Thymus (tissue), 11 donors: ENCODE results near the gene RGCC. TPM values are rescaled to one million over a fixed set of nuclear protein-coding genes. Genes with fewer than 3 reads are reported as not detected.
"Not testable (repeated sequence)": the region's sequence is repeated elsewhere in the genome, so short reads cannot be mapped to it uniquely, and the experiment has no call there.

Experiments used
- DNase-seq, 9 donors: peaks; one replicate each; pipeline ENCODE4 v3.0.0-alpha.2; 2013; ENCODE audit warnings: low spot score in 9 of 9, low read depth in 6 of 9, missing footprints in 1 of 9
- H3K27ac ChIP-seq, 2 donors: one replicate each; pipeline ENCODE4 v1.5.1; 2013; ENCODE audit warnings: control low read depth in 1 of 2, low read depth in 1 of 2, low read length in 1 of 2, mild to moderate bottlenecking in 1 of 2, moderate library complexity in 1 of 2
- H3K27me3 ChIP-seq, 2 donors: one replicate each; pipeline ENCODE4 v1.5.1; 2013; ENCODE audit warnings: low read length in 1 of 2; ENCODE audit not compliant: control insufficient read depth in 2 of 2, insufficient read depth in 1 of 2
- H3K36me3 ChIP-seq, 2 donors: one replicate each; pipeline ENCODE4 v1.5.1; 2013; ENCODE audit warnings: low read length in 1 of 2, mild to moderate bottlenecking in 1 of 2, moderate library complexity in 1 of 2; ENCODE audit not compliant: control insufficient read depth in 2 of 2, insufficient read depth in 2 of 2
- H3K4me1 ChIP-seq, 2 donors: one replicate each; pipeline ENCODE4 v1.5.1; 2013; ENCODE audit warnings: low read length in 2 of 2; ENCODE audit not compliant: control insufficient read depth in 2 of 2, insufficient read depth in 2 of 2
- H3K4me3 ChIP-seq, 2 donors: one replicate each; pipeline ENCODE4 v1.5.1; 2013; ENCODE audit warnings: low read length in 2 of 2, control low read depth in 1 of 2, mild to moderate bottlenecking in 1 of 2
- H3K9me3 ChIP-seq, 2 donors: one replicate each; pipeline ENCODE4 v1.5.1; 2013; ENCODE audit warnings: low read length in 1 of 2, mild to moderate bottlenecking in 1 of 2; ENCODE audit not compliant: control insufficient read depth in 2 of 2, insufficient read depth in 1 of 2
- WGBS: extraction: QIAGEN DNeasy Blood & Tissue Kit; methylation state at CpG from one replicate; pipeline ENCODE4 v1.1.7; 2013; 5-methylcytosine and 5-hydroxymethylcytosine counted together
- polyA plus RNA-seq: library from polyadenylated mRNA; stranded (reverse); fragments of 200-250 nt; gene quantifications from one replicate; pipeline ENCODE4 v1.2.3, GENCODE V29; 2013
- total RNA-seq: library from RNA; stranded (reverse); fragments of 120-200 nt; gene quantifications from one replicate; pipeline ENCODE4 v1.2.4, GENCODE V29; 2013
- donor health status: healthy.

The RGCC gene
- total and polyA plus RNA-seq, 2 donors = 50.1 to 120 TPM

DNA sequence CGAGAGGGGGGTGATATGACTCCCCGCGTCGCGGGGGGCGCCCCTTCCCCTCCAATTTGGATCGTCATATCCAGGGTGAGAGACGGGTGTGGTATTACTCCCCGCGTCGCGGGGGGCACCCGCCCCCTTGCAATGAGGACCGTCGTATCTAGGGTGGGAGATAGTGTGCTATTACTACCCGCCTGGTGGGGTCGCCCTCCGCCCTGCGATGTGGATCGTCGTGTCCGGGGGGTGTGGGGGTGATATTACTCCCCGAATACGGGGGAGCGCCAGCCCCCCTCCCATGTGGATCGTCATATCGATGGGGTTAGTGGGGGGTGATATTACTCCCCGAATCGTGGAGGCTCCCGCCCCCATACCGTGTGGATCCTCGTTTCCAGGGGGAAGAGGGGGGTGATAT lies 29.2 kb upstream of the RGCC start:
- no peaks in the 10 kb centered on the region for H3K4me1 ChIP-seq
- H3K9me3 ChIP-seq = peaks cover 0 to 14% of the 10 kb centered on the region in 2 donors
- H3K36me3 ChIP-seq = no peaks in the 10 kb centered on the region
- no peak overlapping the region for H3K4me3 ChIP-seq
- H3K27ac ChIP-seq = no peak overlapping the region
- whole genome bisulfite sequencing = 21% methylated on average over 32 of the region's 32 CpGs
- DNase-seq = peak in 3 of 9 donors; percentile 30 to 69 (median 38)
- H3K27me3 ChIP-seq = peaks cover 0 to 4% of the 10 kb centered on the region in 2 donors

GRCh38 chr13:41434030-41434429 lies 23.3 kb upstream of the RGCC start:
- H3K27me3 ChIP-seq, H3K4me1 ChIP-seq, H3K4me3 ChIP-seq, H3K9me3 ChIP-seq, H3K27ac ChIP-seq, DNase-seq, H3K36me3 ChIP-seq: not testable (repeated sequence)
- WGBS = 96% methylated on average over 6 of the region's 6 CpGs

GRCh38 chr13:41434831-41435520 lies 22.4 kb upstream of the RGCC start:
- 95% methylated on average over 6 of the region's 6 CpGs for WGBS
- H3K27ac ChIP-seq = no peak overlapping the region
- no peak for DNase-seq
- H3K4me3 ChIP-seq = no peak overlapping the region
- no peaks in the 10 kb centered on the region for H3K27me3 ChIP-seq
- no peaks in the 10 kb centered on the region for H3K4me1 ChIP-seq
- no peaks in the 10 kb centered on the region for H3K36me3 ChIP-seq
- no peaks in the 10 kb centered on the region for H3K9me3 ChIP-seq

DNA sequence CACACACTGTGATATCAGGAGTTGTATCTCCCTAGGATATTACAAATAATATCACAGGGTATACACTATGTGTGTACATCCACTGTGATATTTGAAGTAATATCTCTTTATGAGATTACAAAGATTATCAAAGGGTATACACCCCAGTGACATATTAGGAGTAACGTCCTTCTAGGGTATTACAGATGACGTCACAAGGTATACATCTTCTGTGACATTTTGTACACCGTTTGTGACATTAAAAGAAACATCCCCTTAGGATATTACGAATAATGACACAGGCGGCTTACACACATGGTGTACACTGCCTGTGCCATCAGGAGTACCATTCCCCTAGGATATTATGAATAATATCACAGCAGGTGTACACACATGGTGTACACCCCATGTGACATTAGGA lies 13.4 kb upstream of the RGCC start:
- Histone ChIP-seq H3K9me3 (no peaks in the 10 kb centered on the region), H3K36me3 (no peaks in the 10 kb centered on the region), H3K27me3 (no peaks in the 10 kb centered on the region), H3K27ac (no peak overlapping the region), H3K4me3 (no peak overlapping the region), H3K4me1 (no peaks in the 10 kb centered on the region)
- 96% methylated on average over 5 of the region's 5 CpGs for WGBS
- no peak for DNase-seq

DNA sequence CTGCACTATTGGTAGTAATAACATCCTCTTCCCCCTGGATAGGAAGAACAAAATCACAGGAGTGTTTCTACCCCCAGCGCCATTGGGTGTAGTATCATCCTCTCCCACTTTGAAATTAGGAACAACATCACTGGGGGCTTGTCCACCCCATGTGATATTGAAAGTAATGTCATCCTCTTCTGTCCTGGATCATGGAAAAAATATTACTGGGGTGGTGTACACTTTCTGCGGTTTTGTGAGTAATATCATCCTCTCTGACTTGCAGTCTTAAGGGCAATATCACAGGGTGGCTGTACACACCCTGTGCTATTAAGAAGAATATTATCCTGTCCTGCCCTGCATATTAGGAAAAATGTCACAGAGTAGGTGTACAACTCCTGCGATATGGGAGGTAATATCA lies 4.9 kb upstream of the RGCC start:
- Histone ChIP-seq H3K27ac (no peak overlapping the region), H3K36me3 (no peaks in the 10 kb centered on the region), H3K4me1 (peaks cover 2 to 6% of the 10 kb centered on the region in 2 donors), H3K9me3 (peaks cover 0 to 5% of the 10 kb centered on the region in 2 donors), H3K4me3 (no peak overlapping the region), H3K27me3 (peaks cover 11 to 26% of the 10 kb centered on the region in 2 donors)
- WGBS = 93% methylated on average over 3 of the region's 3 CpGs
- DNase-seq = no peak

DNA sequence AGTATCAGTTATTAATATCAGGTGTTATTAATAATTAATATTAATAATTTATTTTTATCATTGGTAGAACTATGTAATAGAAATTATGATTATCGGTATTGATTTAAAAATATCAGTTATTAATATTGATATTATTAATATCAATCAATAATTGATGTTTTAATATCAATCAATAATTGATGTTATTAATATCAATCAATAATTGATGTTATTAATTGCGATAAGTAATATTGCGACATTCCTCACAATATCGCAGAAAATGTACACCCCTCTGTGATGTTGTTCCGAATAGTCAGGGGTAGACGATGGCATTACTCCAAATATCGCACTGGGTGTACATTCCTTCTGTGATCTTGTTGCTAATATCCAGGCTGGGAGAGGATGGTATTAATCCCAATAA lies 3.7 kb upstream of the RGCC start:
- Histone ChIP-seq H3K4me1 (peaks cover 2 to 10% of the 10 kb centered on the region in 2 donors), H3K36me3 (no peaks in the 10 kb centered on the region), H3K9me3 (peaks cover 0 to 5% of the 10 kb centered on the region in 2 donors), H3K27ac (no peak overlapping the region), H3K4me3 (no peak overlapping the region), H3K27me3 (peaks cover 11 to 35% of the 10 kb centered on the region in 2 donors)
- WGBS = 96% methylated on average over 7 of the region's 7 CpGs
- no peak for DNase-seq

DNA sequence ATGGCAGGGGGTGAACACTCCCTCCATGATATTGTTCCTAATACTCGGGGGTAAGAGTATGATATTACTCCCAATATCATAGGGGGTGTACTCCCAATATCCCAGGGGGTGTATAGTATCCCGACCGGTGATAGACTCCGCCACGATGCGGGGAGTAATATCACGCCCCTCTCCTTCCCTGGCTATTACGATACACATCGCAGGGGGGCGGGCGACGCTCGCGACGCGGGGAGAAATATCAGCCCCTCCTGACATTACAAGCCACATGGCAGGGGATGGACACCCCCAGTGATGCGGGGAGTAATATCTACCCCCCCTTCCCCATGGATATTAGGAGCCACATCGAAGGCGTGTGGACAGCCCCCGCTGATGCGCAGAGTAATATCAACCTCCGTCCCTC lies 3.2 kb upstream of the RGCC start:
- Histone ChIP-seq H3K9me3 (peaks cover 0 to 5% of the 10 kb centered on the region in 2 donors), H3K27me3 (peaks cover 11 to 35% of the 10 kb centered on the region in 2 donors), H3K27ac (no peak overlapping the region), H3K4me3 (no peak overlapping the region), H3K36me3 (peaks cover 0 to 2% of the 10 kb centered on the region in 2 donors), H3K4me1 (peaks cover 2 to 15% of the 10 kb centered on the region in 2 donors)
- DNase-seq = no peak
- WGBS = 97% methylated on average over 22 of the region's 22 CpGs

DNA sequence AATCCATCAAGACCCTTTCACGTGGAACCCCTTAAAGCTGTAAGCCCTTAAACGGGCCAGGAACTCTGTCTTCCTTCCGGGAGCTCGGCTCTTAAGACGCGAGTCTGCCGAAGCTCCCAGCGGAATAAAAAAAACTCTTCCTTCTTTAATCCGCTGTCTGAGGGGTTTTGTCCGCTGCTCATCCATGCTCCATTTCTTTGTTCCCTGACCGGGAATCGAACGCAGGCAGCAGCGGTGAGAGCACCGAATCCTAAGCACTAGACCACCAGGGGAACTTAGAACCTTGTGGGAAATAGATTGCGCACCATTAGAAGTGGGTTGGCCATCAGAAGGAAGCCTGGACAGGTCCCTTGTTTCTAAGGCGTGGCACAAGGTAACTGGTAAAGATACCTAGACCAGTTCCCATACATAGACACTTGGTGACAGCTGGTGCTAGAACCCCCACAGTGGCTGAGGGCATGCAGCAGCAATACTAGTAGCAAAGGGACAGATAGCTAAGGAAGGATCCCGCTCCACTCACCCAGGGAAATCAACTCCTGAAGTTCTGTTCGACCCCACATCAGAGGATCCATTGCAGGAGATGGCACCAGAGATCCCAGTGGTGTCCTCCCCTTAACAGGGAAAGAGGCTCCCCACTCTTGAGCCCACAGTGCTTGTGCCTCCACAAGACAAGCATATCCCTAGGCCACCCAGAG lies 1.5 kb upstream of the RGCC start:
- no peak for DNase-seq
- Histone ChIP-seq H3K27ac (no peak overlapping the region), H3K4me1 (peaks cover 11 to 28% of the 10 kb centered on the region in 2 donors), H3K9me3 (peaks cover 0 to 5% of the 10 kb centered on the region in 2 donors), H3K36me3 (peaks cover 0 to 18% of the 10 kb centered on the region in 2 donors), H3K27me3 (peaks cover 11 to 35% of the 10 kb centered on the region in 2 donors), H3K4me3 (no peak overlapping the region)
- 68% methylated on average over 19 of the region's 19 CpGs for WGBS

- H3K36me3 ChIP-seq = peaks cover 0 to 30% of the 10 kb centered on the region in 2 donors
- DNase-seq = peak in 1 of 9 donors; percentile 76
- WGBS = under 1% methylated on average over 56 of the region's 56 CpGs
- peaks cover 11 to 35% of the 10 kb centered on the region in 2 donors for H3K27me3 ChIP-seq
- H3K9me3 ChIP-seq = peaks cover 0 to 5% of the 10 kb centered on the region in 2 donors
- peak overlapping the region; percentile 71 to 91 for H3K4me3 ChIP-seq
- H3K4me1 ChIP-seq = peaks cover 25 to 44% of the 10 kb centered on the region in 2 donors
- H3K27ac ChIP-seq = peak overlapping the region; percentile 86 to 96
These were observed 338 bp downstream of the RGCC start for GRCh38 chr13:41457589-41458186.
